ENCODE measurements around the gene KRT3. TPM values are rescaled to one million over a fixed set of nuclear protein-coding genes. Genes with fewer than 3 reads are reported as not detected.

The KRT3 gene
- total and polyA plus RNA-seq, 2 donors (not counting 1 experiment from before 2014, with no cell fraction given), result not detected

- Histone ChIP-seq H3K36me3 (replicated peaks in 1 of 2; ENCODE audit: control extremely low read depth in 1 of 2, control insufficient read depth in 1 of 2, extremely low read depth in 1 of 2, insufficient read depth in 2 of 2, low read length in 1 of 2) (no peaks in the 10 kb centered on the region), H3K4me3 (ENCODE audit: control extremely low read depth in 1 of 5, extremely low read depth in 1 of 5, insufficient read depth in 1 of 5, low read depth in 2 of 5, low read length in 4 of 5) (no peak overlapping the region), H4K20me1 (ENCODE audit: control insufficient read depth, insufficient read depth, low read length, poor library complexity, severe bottlenecking) (no peaks in the 10 kb centered on the region), H3K9ac (ENCODE audit: low read length) (no peak overlapping the region), H3K4me1 (ENCODE audit: control insufficient read depth in 2 of 2, insufficient read depth in 2 of 2, low read length in 2 of 2) (no peaks in the 10 kb centered on the region), H2AFZ (ENCODE audit: insufficient read depth, low read depth, low read length, poor library complexity, severe bottlenecking) (no peak overlapping the region), H3K27ac (ENCODE audit: low read length in 2 of 2) (no peak overlapping the region), H3K79me2 (ENCODE audit: control insufficient read depth, insufficient read depth, low read length) (no peaks in the 10 kb centered on the region), H3K4me2 (replicated peaks; ENCODE audit: low read depth, low read length, poor library complexity, severe bottlenecking) (no peak overlapping the region), H3K9me3 (ENCODE audit: control extremely low read depth in 1 of 3, control insufficient read depth in 2 of 3, insufficient read depth in 1 of 3, low read length in 2 of 3) (peaks cover 0 to 10% (median 0%) of the 10 kb centered on the region in 3 donors), H3K27me3 (replicated peaks in 1 of 4; ENCODE audit: control extremely low read depth in 1 of 4, control insufficient read depth in 3 of 4, insufficient read depth in 4 of 4, low read length in 3 of 4) (peaks cover 0 to 10% (median 0%) of the 10 kb centered on the region in 4 experiments)
- H3K27me3 Mint-ChIP-seq, result peaks cover 38% of the 10 kb centered on the region
- WGBS (ENCODE audit: insufficient coverage), result 83% methylated on average over 2 of the region's 3 CpGs
- ChIA-PET CTCF (no interaction called here), POLR2A (no interaction called here)
- no peak for TF ChIP-seq EZH2 (IDR thresholded peaks at IDR 0.05; ENCODE audit: borderline replicate concordance, insufficient read depth, low read depth, low read length, poor library complexity, severe bottlenecking)
- no peak for TF ChIP-seq CTCF (IDR thresholded peaks at IDR 0.05)
- no peak overlapping the region for H3K27ac Mint-ChIP-seq
- no peaks in the 10 kb centered on the region for H3K4me1 Mint-ChIP-seq
- no peak for ATAC-seq (ENCODE audit: low read depth)
- no peak for DNase-seq
- H3K4me3 Mint-ChIP-seq, result no peak overlapping the region
- intact Hi-C loops (cut with micrococcal nuclease), result no loop called here
- no peaks in the 10 kb centered on the region for H3K9me3 Mint-ChIP-seq (ENCODE audit: insufficient read depth)
These were observed 53.0 kb downstream of the KRT3 start for GRCh38 chr12:52742822-52743457.

- POLR2A ChIA-PET, result no interaction called here
- ATAC-seq (ENCODE audit: low read depth), result no peak
These were observed 53.7 kb downstream of the KRT3 start for GRCh38 chr12:52742196-52742580.

More at GRCh38 chr12:52742196-52742580, 53.7 kb downstream of the KRT3 start:
- H3K4me2 ChIP-seq (replicated peaks; ENCODE audit: low read depth, low read length, poor library complexity, severe bottlenecking), result no peak overlapping the region
- no peaks in the 10 kb centered on the region for H3K4me1 ChIP-seq (ENCODE audit: control insufficient read depth in 2 of 2, insufficient read depth in 2 of 2, low read length in 2 of 2)
- intact Hi-C loops (cut with micrococcal nuclease), result no loop called here
- no peak overlapping the region for H3K4me3 ChIP-seq (ENCODE audit: control extremely low read depth in 1 of 5, extremely low read depth in 1 of 5, insufficient read depth in 1 of 5, low read depth in 2 of 5, low read length in 4 of 5)
- 78% methylated on average over 5 of the region's 7 CpGs for WGBS (ENCODE audit: insufficient coverage)
- H3K27me3 Mint-ChIP-seq, result peaks cover 38% of the 10 kb centered on the region
- H3K79me2 ChIP-seq (ENCODE audit: control insufficient read depth, insufficient read depth, low read length), result no peaks in the 10 kb centered on the region
- H2AFZ ChIP-seq (ENCODE audit: insufficient read depth, low read depth, low read length, poor library complexity, severe bottlenecking), result no peak overlapping the region
- no peaks in the 10 kb centered on the region for H4K20me1 ChIP-seq (ENCODE audit: control insufficient read depth, insufficient read depth, low read length, poor library complexity, severe bottlenecking)
- no peak overlapping the region for H3K4me3 Mint-ChIP-seq
- no peak for DNase-seq
- H3K36me3 ChIP-seq (replicated peaks in 1 of 2; ENCODE audit: control extremely low read depth in 1 of 2, control insufficient read depth in 1 of 2, extremely low read depth in 1 of 2, insufficient read depth in 2 of 2, low read length in 1 of 2), result no peaks in the 10 kb centered on the region
- H3K9ac ChIP-seq (ENCODE audit: low read length), result no peak overlapping the region
- H3K27ac ChIP-seq (ENCODE audit: low read length in 2 of 2), result no peak overlapping the region
- H3K27ac Mint-ChIP-seq, result no peak overlapping the region
- CTCF ChIA-PET, result no interaction called here
- H3K27me3 ChIP-seq (replicated peaks in 1 of 4; ENCODE audit: control extremely low read depth in 1 of 4, control insufficient read depth in 3 of 4, insufficient read depth in 4 of 4, low read length in 3 of 4), result peaks cover 0 to 10% (median 0%) of the 10 kb centered on the region in 4 experiments
- H3K4me1 Mint-ChIP-seq, result no peaks in the 10 kb centered on the region
- TF ChIP-seq CTCF (IDR thresholded peaks at IDR 0.05) (no peak), EZH2 (IDR thresholded peaks at IDR 0.05; ENCODE audit: borderline replicate concordance, insufficient read depth, low read depth, low read length, poor library complexity, severe bottlenecking) (no peak)
- no peaks in the 10 kb centered on the region for H3K9me3 Mint-ChIP-seq (ENCODE audit: insufficient read depth)
- H3K9me3 ChIP-seq (ENCODE audit: control extremely low read depth in 1 of 3, control insufficient read depth in 2 of 3, insufficient read depth in 1 of 3, low read length in 2 of 3), result peaks cover 0 to 10% (median 0%) of the 10 kb centered on the region in 3 donors
